PFSK-1 (cell line): ENCODE data around the gene RASSF10.

Experiments
- FOXP2 ChIP-seq: optimal IDR thresholded peaks from 2 replicates; pipeline ENCODE3; 2011; ENCODE audit warnings: borderline replicate concordance, control low read depth, inconsistent platforms; ENCODE audit not compliant: insufficient read depth; ENCODE audit errors: extremely low read length, extremely low read depth
- POLR2AphosphoS5 ChIP-seq: IDR thresholded peaks from 2 replicates; pipeline ENCODE4 v1.6.1; 2012; ENCODE audit warnings: low read depth, mild to moderate bottlenecking, control low read depth, low read length, moderate library complexity
- REST ChIP-seq, 2 experiments: IDR thresholded peaks; 2 replicates each; pipeline versions ENCODE4 v1.6.1 to v1.8.0; 2011 to 2012; ENCODE audit warnings: low read depth in 2 of 2, low read length in 2 of 2, control low read depth in 1 of 2, inconsistent platforms in 1 of 2, mild to moderate bottlenecking in 1 of 2, moderate library complexity in 1 of 2; ENCODE audit not compliant: insufficient read depth in 1 of 2
- SIN3A ChIP-seq: IDR thresholded peaks from 2 replicates; pipeline ENCODE4 v1.6.1; 2012; ENCODE audit warnings: mild to moderate bottlenecking, low read length, moderate library complexity, borderline replicate concordance; ENCODE audit not compliant: insufficient read depth
- TAF1 ChIP-seq: IDR thresholded peaks from 2 replicates; pipeline ENCODE4 v1.6.1; 2012; ENCODE audit warnings: low read length, control low read depth, borderline replicate concordance; ENCODE audit not compliant: insufficient read depth

Gene RASSF10

GRCh38 chr11:13052130-13052571, 43.0 kb downstream of the RASSF10 start:
- TF ChIP-seq REST (IDR thresholded peaks at IDR 0.05; ENCODE audit: insufficient read depth in 1 of 2, low read depth in 2 of 2, low read length in 2 of 2) = no peak
- no peak for TF ChIP-seq TAF1
- no peak for TF ChIP-seq SIN3A
- no peak for TF ChIP-seq FOXP2
- no peak for TF ChIP-seq POLR2AphosphoS5

GRCh38 chr11:13053255-13053917, 44.3 kb downstream of the RASSF10 start:
- TF ChIP-seq SIN3A = no peak
- no peak for TF ChIP-seq POLR2AphosphoS5
- TF ChIP-seq REST (IDR thresholded peaks at IDR 0.05; ENCODE audit: insufficient read depth in 1 of 2, low read depth in 2 of 2, low read length in 2 of 2) = no peak
- no peak for TF ChIP-seq FOXP2
- TF ChIP-seq TAF1 = no peak

GRCh38 chr11:13054278-13054677, 45.2 kb downstream of the RASSF10 start:
- TF ChIP-seq REST (IDR thresholded peaks at IDR 0.05; ENCODE audit: insufficient read depth in 1 of 2, low read depth in 2 of 2, low read length in 2 of 2) = no peak
- no peak for TF ChIP-seq POLR2AphosphoS5
- no peak for TF ChIP-seq SIN3A
- TF ChIP-seq TAF1 = no peak
- no peak for TF ChIP-seq FOXP2

GRCh38 chr11:13055200-13055599, 46.1 kb downstream of the RASSF10 start:
- TF ChIP-seq FOXP2 = no peak
- TF ChIP-seq POLR2AphosphoS5 = no peak
- TF ChIP-seq TAF1 = no peak
- no peak for TF ChIP-seq REST (IDR thresholded peaks at IDR 0.05; ENCODE audit: insufficient read depth in 1 of 2, low read depth in 2 of 2, low read length in 2 of 2)
- TF ChIP-seq SIN3A = no peak
